GM12865 (cell line): ENCODE data around the gene LAMC2.

Experiments used
- DNase-seq: peaks from one replicate; pipeline ENCODE4 v3.0.0; 2010; ENCODE audit warnings: low read depth
- H3K4me3 ChIP-seq: 2 replicates; pipeline ENCODE4 v1.5.1; 2011; ENCODE audit warnings: mild to moderate bottlenecking, low read depth, low read length, control low read depth
- TF ChIP-seq, protein P1 (sequence below): IDR thresholded peaks from 2 replicates; pipeline ENCODE4 v1.5.1; 2011; ENCODE audit warnings: low read length, control low read depth, low read depth, inconsistent platforms; ENCODE audit not compliant: insufficient read depth; ENCODE audit errors: missing control alignments

LAMC2 gene

DNA sequence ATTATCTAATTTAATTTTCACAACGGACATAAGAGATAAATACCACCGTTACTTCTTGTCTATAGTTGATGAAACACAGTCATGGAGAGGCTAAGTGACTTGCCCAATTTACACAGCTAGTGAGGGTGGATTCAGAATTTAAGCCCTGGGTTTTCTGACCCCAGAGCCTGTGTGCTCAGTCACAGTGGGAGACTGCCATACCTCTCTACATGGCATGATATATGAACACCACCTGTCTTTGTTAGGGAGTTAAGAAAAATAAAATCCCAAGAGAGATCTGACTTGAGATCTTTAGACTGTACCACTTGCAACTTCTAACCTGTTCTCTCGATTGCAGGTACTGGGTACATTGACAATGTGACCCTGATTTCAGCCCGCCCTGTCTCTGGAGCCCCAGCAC is 40.3 kb downstream of the LAMC2 start:
- TF ChIP-seq, protein P1, sequence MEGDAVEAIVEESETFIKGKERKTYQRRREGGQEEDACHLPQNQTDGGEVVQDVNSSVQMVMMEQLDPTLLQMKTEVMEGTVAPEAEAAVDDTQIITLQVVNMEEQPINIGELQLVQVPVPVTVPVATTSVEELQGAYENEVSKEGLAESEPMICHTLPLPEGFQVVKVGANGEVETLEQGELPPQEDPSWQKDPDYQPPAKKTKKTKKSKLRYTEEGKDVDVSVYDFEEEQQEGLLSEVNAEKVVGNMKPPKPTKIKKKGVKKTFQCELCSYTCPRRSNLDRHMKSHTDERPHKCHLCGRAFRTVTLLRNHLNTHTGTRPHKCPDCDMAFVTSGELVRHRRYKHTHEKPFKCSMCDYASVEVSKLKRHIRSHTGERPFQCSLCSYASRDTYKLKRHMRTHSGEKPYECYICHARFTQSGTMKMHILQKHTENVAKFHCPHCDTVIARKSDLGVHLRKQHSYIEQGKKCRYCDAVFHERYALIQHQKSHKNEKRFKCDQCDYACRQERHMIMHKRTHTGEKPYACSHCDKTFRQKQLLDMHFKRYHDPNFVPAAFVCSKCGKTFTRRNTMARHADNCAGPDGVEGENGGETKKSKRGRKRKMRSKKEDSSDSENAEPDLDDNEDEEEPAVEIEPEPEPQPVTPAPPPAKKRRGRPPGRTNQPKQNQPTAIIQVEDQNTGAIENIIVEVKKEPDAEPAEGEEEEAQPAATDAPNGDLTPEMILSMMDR: no peak
- no peak for DNase-seq
- no peak overlapping the region for H3K4me3 ChIP-seq

DNA sequence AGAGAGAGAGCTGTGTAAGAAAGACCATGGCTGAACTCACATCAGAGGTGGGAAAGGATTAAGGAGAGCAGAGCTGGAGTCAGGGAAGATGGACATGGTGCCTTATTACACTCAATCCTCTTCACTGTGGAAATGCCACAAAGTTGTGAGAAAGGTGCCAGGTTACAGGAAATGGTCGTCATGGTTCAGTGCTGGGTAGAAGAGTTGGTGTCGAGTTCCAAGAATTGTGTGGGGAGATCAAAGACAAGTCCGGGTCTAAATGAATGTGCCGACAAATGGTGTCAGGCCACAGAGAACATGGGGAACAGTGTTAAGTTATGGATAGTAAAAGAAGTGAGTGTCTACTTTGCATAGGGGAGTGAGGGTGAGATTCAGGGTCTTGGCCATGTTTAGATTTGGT is 40.9 kb downstream of the LAMC2 start:
- TF ChIP-seq, protein P1: no peak
- H3K4me3 ChIP-seq: no peak overlapping the region
- peak; percentile 56 for DNase-seq

DNA sequence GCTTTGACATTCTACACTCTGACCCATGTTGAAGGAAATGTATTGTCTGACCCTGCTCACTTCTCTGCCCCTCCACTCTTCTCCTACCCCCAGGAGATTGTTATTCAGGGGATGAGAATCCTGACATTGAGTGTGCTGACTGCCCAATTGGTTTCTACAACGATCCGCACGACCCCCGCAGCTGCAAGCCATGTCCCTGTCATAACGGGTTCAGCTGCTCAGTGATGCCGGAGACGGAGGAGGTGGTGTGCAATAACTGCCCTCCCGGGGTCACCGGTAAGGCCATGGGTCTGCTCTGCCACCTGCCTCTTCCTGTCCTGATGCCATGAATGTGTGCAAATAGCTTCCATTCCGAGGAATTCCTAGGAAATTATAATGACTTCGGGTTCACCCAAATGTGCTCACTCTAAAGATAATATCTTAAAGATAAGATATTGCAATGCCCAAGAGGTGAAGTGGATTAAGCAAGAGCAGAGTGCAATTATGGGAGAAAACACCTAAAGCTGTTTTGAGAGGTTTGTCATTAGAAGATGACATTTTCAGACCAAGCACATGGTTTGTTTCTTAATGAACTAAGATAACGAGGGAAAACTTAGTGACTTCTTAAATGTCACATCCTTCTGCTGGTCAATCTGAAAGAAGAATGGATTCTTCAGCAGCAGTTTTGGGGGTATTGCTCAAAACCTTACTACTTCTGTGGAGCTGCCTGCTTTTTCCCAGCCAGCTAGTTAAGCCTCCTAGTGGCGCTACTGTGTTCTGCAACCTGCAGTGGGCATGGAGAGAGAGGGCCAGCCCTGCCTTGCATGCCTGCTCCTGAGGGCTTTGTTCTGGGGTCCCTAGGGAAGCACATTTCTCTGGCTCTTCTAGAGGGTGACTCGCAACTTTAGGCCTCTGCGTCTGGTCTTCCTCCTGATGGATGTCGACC is 41.6 kb downstream of the LAMC2 start:
- peak; percentile 71 for DNase-seq
- TF ChIP-seq, protein P1: peak; percentile 86
- H3K4me3 ChIP-seq: no peak overlapping the region

DNA sequence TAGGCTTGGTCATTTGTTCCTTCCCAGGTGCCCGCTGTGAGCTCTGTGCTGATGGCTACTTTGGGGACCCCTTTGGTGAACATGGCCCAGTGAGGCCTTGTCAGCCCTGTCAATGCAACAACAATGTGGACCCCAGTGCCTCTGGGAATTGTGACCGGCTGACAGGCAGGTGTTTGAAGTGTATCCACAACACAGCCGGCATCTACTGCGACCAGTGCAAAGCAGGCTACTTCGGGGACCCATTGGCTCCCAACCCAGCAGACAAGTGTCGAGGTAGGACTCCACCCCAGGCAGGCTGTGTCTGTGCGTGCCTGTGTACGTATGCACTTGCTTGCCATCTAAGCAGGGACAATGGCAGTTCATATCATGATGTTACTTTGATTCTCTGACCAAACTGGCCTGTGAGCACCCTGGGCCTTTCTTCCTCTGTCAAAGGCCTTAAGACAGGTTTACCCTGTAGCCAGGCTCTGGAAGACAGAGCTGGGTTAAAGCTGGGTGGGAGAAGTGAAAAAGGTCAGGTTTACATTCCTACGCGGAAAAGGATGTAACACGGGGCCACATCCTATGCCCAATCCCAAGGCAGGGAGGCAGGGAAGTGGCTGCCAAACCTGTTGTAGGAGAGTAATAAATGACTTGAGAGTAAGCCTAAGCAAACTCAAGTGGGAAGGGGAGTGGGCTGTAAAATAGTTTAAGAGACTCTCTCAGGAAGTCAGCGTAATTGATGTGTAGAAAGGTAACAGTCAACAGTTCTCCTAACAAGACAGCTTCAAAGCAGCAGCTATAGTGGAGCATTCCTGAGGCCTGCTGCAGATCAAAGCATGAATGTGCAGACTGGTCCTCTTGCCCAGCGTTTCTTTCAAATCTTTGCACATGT is 42.5 kb downstream of the LAMC2 start:
- H3K4me3 ChIP-seq: no peak overlapping the region
- TF ChIP-seq, protein P1: peak; percentile 1
- DNase-seq: no peak

DNA sequence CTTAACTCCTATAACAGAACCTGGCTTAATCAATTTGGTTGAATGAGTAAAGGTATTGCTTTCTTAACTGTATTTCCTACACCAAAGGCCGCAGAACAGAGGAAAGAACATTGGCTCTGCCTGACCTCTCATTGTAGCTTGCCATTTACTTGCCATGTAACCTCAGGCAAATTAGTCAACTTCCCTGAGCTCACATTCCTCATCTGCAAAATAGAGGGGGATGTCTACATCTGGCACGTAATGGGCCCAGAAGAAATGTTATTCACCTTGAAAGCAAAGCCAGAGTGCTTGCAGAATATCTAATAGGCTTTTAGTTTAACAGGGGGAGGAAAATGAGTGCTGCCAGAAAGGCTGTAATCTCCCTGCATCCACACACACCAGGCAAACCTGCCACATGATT is 44.3 kb downstream of the LAMC2 start:
- no peak overlapping the region for H3K4me3 ChIP-seq
- TF ChIP-seq, protein P1: no peak
- no peak for DNase-seq

DNA sequence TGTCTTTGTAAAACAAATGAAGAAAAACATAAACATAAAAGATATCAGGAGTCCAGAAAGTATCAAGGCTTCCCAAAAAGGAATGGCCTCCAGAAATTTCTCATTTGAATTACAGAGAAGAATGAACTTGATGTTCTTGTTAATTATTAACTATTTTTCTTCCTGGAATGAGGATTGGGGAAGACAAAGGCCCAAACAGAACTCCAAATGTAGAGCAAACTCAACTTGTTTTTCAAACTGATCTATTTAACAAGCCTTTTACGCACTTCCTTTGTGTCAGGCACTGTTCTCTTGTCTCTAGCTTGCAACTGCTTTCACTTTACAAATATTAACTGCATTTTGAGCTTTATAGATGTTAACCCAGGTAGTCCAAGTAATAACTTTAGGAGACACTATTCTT is 45.5 kb downstream of the LAMC2 start:
- H3K4me3 ChIP-seq: no peak overlapping the region
- TF ChIP-seq, protein P1: no peak
- DNase-seq: no peak
